Glomerular endothelial cell (primary cell): ENCODE measurements around the gene EDDM13. TPM values are rescaled to one million over a fixed set of nuclear protein-coding genes. Genes with fewer than 3 reads are reported as not detected.
"Not testable (repeated sequence)": the region's sequence is repeated elsewhere in the genome, so short reads cannot be mapped to it uniquely, and the experiment has no call there.

Source experiments
- DNase-seq: peaks from one replicate; pipeline ENCODE4 v3.0.0-alpha.2; 2011; ENCODE audit warnings: low read depth, low spot score; ENCODE audit errors: extremely low read depth
- total RNA-seq: library from RNA; depleted of rRNA; stranded (reverse); fragments of >200 nt; gene quantifications from 2 replicates; pipeline ENCODE4 v1.2.3, GENCODE V29; 2015

Gene EDDM13, protein sequence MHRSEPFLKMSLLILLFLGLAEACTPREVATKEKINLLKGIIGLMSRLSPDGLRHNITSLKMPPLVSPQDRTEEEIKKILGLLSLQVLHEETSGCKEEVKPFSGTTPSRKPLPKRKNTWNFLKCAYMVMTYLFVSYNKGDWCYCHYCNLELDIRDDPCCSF
- total RNA-seq, result 0.53 and 0.82 TPM in 2 replicates

DNA sequence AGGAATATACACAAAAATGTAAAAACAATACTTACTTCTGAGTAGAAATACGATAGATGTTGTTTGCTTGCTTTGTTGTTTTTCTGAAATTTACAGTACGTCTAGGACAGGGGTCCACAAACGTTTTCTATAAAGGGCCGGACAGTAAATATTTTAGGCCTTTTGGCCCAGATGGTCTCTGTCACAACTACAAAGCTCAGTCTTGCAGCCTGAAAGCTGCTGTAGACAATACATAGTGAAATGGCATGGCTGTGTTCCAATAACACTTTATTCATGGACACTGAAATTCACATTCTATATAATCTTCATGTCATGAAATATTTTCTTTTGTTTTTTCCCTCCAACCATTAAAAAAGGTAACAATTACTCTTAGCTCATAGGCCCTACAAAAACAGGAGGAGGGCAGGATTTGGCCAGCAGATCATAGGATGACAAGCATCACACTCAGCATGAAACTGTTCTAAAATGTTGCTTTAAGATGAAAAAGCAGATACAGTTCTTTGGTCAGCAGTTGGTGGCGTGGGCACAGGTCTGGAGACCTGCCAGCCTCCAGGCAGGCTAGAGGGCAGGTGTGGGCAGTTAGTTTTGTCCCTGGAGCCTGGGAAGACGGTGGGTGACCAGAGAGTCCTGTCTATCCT, at the start of gene EDDM13:
Gene EDDM13 (plus strand): TSS at position 588 of the 638 bp plus-strand sequence. CDS start 87 bp downstream, outside the sequence.
- no peak for DNase-seq

DNA sequence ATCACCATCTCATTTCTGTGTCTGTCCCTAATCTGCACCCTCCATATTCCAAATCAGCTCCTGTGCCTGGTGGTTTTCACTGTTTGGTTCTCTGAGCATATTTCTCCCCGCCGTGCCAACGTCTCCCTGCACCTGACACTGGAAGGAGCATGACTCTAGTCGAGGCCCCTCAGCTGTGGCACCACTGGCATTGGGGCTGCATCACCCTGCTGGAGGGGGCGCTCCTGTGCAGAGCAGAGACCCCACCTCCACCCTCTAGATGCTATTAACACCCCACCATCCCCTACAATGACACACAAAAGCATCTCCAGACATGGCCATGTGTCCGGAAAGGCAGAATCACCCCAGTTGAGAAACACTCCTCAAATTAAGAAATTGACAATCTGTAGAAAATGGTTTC, 49.6 kb upstream of the EDDM13 start:
- DNase-seq, result no peak

DNA sequence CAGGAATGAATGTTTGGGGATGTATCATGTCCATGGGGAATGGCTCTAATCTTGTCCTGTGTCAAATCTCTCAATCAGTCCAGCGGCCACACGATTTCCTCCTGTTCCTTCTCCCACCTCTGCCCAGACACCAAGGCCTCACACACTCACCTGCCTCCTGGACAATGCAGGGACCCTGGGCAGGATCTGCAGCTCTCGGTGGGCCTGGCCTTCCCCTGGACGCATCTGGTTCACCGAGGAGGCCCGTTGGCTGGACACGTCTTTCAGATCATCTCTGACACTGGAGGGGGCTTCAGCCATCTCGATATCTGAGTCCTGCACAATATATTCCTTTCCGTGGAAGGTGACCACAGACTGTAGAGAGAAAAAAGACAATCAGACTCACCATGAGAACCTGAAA, 49.1 kb upstream of the EDDM13 start:
- DNase-seq, result no peak

DNA sequence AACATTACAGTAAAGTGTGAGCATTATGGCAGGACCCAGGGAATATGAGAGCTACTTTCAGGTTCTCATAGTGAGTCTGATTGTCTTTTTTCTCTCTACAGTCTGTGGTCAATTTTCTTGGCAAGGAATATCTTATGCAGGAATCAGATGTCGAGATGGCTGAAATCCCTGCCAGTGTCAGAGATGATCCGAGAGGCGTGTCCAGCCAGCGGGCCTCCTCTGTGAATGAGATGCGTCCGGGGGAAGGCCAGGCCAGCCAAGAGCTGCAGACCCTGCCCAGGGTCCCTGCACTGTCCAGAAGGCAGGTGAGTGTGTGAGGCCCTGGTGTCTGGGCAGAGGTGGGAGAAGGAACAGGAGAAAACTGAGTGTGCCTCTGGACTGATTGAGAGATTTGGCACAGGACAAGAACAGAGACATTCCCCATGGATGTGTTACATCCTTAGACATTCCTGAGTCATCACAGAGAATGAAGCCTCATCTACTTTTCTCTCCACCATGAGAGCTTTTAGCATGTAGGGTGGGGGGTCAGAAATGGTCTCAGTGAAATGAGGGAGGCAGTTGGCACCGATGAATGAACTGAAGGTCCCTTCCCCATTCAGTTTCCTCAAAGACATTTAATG, 27.3 kb upstream of the EDDM13 start:
- no peak for DNase-seq

DNA sequence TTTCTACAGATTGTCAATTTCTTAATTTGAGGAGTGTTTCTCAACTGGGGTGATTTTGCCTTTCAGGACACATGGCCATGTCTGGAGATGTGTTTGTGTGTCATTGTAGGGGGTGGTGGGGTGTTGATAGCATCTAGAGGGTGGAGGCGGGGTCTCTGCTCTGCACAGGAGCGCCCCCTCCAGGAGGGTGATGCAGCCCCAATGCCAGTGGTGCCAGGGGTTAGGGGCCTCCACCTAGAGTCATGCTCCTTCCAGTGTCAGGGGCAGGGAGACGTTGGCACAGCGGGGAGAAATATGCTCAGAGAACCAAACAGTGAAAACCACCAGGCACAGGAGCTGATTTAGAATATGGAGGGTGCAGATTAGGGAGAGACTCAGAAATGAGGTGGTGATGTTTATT, 26.8 kb upstream of the EDDM13 start:
- DNase-seq, result not testable (repeated sequence)

DNA sequence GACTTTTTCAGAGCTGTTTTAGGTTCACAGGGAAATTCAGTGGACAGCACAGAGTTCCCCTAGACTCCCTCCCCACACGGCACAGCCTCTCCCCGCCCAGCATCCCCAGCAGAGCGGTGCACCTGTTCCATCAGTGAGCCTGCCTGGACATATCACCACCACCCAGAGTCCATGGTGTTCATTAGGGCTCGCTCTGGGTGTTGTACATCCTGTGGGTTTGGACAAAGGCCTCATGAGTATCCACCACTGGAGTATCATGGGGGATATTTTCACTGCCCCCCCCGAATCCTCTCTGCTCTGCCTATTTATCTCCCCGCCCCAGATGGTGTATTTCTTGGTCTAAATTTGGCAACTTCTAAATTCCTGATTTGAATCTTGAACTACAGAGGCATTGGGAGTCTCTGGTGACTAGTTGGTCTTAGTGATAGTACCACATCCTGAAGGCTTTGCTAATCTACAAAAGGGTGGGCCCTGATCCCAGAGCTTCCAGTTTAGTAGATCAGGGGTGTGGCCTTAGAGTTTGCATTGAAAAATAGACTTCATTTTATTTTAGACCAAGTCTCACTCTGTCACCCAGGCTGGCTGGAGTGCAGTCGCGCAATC, 23.7 kb upstream of the EDDM13 start:
- DNase-seq, result not testable (repeated sequence)

DNA sequence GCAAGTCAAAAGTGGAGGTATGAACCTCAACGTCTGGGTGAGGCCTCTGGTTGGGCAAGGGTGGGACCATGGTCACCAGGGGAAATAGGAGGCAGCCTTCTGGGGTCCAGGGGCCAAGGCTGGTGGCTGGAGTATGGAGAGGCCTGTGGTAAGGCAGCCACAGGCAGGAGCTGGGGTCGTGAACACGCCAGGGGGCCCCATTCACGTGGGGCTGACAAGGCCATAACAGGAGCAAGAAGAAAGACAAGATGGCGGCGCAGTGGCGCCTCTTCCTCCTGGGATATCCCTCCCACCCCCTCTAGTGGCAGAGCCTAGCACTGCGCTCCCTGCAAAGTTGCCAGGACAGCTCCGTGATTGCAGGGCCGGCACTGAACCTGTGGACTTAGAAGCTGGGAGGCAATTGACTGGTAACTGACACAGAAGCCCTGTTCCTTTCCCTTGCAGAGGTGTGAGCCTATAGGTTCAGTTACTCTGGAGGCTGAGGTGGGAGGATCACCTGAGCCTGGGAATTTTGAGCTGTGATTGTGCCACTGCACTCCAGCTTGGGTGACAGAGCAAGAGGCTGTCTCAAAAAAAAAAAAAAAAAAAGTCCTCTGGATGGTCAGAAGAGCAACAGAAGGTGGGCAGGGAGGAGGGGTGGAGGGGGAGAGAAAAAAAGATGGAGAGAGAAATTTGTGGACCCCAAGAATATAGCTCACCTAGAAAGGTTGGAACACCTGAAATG, 19.7 kb upstream of the EDDM13 start:
- peak; percentile 41 for DNase-seq

DNA sequence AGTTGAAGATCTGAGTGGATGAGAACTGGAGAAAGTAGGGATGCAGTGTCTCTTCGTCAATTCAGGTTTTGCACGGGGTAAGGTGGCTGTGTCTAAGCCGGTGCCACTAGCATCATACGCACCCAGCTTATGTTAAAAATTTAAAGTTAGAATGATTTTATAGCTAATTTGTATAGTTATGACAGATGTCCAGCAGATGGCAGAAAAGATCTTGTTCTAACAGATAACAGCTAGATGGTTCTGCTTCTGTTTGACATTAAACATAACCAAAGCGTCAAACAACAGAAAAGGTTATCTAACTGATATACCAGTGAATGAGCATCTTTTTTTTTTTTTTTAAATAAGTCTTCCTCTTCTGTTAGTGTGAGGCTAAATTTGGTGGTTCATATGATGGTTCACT, 18.8 kb upstream of the EDDM13 start:
- DNase-seq, result peak; percentile 51

DNA sequence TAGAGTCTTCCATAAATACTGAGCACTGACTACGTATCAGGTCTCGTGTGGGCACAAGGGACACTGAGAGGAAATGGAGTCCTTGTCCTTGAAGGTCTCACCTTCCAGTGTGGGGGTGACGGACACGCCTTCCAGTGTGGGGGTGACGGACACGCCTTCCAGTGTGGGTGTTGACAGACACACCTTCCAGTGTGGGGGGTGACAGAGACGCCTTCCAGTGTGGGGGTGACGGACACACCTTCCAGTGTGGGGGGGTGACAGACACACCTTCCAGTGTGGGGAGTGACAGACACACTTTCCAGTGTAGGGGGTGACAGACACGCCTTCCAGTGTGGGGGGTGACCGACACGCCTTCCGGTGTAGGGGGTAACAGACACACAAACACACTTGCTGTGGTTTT, 14.3 kb upstream of the EDDM13 start:
- no peak for DNase-seq

DNA sequence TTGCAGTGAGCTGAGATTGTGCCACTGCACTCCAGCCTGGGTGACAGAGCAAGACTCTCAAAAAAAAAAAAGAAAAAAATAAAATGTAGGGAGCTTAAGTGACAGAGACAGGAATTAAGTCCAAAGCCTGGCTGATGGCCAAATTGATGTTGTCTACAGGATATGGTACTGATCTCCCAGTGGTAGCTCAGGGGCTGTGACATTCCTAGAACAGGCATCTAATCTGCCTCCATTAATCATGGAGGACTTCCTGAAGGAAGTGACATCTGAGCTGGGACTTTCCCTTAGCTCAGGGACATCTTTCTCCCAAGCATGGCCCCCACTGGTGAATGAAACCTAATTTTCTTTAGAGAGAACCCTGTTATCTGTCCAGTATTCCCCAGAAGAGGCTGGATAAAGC, 11.4 kb upstream of the EDDM13 start:
- no peak for DNase-seq

DNA sequence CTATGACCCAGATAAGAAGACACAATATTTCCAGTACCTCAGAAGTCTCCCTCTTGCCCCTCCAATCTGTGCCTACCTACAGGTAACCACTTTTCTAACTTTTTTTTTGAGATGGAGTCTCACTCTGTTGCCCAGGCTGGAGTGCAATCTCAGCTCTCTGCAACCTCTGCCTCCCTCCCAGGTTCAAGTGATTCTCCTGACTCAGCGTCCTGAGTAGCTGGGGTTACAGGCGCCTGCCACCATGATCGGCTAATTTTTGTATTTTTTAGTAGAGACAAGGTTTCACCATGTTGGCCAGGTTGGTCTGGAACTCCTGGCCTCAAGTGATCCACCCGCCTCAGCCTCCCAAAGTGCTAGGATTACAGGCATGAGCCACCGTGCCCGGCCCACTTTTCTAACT, 10.6 kb upstream of the EDDM13 start:
- not testable (repeated sequence) for DNase-seq

DNA sequence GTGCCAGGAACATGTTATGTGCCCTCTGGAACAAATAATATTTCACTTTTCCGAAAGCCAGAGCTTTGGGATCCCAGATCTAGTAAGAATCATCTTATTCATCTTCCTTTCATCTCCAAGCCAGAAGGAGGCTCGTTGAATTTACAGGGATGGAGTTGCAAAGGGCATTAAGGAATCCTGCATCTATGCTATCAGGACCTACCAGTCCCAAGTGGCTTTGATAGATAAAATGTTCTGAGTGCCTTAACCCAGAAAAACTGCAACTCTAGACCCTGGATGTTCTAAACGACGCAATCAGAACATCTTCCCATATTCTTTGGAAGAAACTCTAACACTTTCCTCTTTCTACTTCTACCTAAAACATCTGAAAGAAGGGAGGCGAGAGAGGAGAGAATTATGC, 9.2 kb upstream of the EDDM13 start:
- DNase-seq, result no peak

DNA sequence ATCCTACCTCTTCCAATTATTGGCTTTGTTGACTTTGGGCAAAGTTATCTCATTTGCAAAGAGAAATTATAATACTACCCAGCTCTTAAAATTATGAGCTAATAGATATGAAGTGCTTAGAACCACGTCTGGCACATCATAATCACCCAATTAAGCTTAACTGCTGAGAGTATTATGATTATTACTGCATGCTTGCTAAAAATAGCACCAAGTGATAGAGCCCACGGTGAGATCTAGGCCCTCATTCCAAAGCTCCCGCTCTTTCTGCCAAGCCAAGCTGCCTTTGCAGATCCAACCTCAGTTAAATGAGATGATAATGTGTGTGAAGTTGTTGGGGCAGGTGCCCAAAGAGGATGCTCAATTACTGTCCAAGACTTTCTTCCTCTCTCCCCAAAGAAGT, 6.5 kb upstream of the EDDM13 start:
- DNase-seq, result no peak

DNA sequence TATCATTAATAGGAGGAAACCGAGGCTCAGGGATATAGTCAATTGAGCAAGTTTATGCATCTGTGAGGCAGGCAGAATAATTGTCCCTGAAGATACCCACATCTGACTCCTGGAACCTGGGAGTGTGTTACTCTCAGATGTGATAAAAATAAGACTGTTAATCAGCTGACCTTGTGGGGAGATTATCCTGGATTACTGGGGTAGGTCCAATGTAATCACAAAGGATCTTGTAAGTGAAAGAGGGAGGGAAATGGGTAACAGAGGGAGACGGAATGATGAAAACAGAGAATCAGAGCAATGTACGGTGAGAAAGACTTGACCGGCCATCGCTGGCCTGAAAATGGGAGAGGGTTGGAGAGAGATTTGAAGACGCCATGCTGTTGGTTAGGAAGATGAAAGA, 3.2 kb upstream of the EDDM13 start:
- DNase-seq, result no peak

DNA sequence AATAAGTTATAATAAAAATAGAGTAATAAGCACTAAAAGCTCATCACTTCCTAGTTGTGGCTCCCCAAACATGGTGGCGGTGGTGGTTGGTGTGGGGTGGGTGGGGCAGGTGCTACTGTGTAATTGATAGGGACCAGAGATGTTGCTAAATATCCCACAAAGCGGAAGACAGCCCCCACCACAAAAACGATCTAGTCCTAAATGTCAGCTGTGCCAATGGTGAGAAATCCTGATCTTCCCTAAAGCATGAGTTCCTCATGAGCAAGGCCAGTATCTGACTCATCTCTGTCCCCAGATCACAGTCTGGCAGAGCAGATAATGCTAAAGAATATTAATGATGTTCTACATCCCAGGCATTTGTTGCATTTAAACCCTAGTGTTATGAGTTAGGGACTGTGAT, 1.9 kb upstream of the EDDM13 start:
- DNase-seq, result no peak

DNA sequence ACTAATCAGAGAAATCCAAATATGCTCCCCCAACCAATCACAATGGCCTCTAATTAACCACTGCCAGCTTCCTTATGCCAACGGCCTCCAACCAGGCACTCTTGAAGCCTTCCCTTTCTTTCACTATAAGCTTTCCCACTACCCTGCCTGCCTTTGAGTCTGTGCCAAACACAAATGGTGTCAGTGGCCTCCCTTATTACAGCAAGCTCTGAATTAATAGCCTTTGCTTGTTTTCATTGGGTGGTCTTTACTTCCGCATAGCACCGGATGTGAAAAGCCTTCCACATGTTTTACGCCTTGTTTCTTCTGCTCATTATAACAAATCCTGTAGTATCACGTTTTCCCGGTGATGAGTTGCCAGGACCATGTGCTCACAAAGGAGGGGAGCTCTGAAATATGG, 1.4 kb upstream of the EDDM13 start:
- no peak for DNase-seq

DNA sequence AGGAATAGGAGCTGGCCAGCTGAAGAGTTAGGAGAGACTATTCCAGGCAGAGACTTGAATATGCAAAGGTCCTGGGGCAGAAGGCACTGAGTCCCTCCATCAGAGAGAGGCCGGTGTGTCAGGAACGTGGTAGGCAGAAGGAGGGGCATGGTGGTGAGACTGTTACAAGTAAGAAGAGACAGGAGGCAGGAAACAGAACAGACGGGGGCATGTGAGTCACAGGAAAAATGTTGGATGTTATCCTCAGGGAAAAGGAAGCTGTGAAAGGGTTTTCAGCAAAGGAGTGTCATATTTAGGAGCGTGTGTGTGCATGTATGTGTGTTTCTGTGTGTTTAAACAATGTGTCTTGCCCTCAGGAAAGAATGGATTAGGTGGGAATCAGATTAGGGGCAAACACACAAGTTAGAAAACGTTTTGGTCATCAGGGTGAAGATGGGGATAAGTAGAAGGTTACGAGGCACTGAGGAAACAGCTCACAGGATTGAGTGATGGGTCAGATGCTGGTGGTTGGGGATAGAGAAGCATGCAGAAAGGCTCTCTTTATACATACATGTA, 1.1 kb downstream of the EDDM13 start:
- DNase-seq, result peak; percentile 31

DNA sequence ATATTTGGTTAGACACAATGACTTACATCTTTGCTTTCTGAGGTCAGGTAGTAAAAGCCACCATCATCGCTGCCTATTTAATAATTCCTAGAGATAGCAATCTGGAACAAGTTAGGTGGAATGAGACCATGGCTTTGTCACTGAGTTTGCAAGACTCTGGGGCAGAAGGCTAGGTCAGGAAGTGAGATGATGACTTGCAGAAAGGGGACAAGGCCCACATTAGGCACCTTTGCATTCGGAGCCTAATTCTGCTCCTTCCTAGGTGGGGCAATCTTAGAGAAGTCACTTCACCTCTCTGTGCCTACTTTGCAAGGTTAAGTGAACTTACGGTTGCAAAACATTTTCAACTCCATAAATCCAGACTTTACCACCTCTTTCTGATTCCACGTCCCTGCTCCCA, 10.3 kb downstream of the EDDM13 start:
- no peak for DNase-seq

DNA sequence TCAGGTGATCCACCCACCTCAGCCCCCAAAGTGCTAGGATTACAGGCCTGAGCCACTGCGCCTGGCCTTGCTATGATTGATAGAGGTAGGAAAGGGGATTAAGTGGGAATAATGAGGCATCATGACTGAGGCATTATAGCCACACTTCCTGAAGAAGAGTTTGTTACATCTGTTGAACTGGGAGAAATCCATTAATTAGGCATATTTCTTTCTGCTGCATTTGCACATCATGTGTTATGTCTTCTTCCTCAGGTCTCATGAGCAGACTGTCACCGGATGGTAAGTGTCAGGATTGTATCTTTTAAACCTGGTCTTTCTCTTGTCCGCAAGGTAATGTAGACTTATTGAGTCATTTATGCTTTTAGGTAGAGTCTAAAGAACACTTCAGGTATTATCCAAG, 12.2 kb downstream of the EDDM13 start:
- DNase-seq, result no peak

DNA sequence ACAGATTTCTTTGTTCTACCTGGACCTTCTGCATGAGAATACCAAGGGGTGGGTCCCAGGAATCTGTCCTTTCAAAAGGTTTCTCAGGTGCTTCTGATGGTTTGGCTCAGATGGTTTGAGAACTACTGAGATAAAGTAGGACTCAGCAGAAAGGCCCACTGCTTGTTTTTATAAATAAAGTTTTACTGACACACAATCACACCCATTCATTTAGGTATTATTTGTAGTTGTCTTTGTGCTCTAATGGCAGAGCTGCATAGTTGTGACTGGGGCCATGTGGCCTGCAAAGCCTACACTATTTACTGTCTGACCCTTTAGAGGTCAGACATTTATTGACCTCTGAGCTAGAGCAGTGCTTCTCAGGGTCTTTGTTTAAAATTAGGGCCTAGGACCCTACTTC, 17.6 kb downstream of the EDDM13 start:
- no peak for DNase-seq

DNA sequence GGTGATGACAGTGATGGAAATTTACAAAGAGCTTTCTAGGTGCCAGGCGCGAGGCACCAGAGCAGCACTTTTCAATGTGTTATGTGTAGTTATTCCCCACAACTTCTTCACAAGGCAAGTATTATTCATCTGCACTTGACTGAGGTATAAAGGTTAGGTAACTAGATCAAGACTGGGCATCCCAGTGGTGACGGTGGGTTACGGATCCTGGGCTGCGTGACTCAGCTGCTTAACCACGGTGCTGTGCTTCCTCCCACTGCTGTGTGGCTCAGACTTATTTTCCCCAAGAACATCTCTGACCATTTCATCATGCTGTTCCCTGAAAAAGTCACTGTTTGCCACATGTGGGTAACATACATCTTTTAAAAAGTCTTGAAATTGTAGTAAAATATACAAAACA, 19.3 kb downstream of the EDDM13 start:
- DNase-seq, result no peak
